GM20000 (cell line): ENCODE results near the gene OMD.

Experiments
- DNase-seq: peaks from one replicate; pipeline ENCODE4 v3.0.0; 2012; ENCODE audit warnings: low spot score
- TF ChIP-seq, protein P1 (sequence below): IDR thresholded peaks from 2 replicates; pipeline ENCODE4 v1.5.1; 2012; ENCODE audit warnings: mild to moderate bottlenecking, control low read depth; ENCODE audit errors: extremely low read depth, missing control alignments

Gene OMD

DNA sequence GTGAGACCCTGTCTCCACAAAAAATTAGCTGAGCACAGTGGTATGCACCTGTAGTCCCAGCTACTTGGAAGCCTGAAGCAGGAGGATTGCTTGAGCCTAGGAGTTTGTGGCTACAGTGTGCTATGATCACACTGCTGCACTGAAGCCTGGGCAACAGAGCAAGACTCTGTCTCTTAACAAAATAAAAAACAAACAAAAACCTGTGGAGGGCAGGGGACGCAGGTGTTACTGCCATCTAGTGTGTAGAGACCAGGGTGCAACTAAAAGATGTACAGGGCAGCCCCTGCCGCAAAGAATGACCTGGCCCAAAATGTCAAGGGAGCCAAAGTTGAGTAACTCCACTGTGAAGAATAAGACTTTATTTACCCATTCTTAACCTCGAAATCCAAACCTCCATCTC is 30.9 kb upstream of the OMD start:
- no peak for DNase-seq
- TF ChIP-seq, protein P1, sequence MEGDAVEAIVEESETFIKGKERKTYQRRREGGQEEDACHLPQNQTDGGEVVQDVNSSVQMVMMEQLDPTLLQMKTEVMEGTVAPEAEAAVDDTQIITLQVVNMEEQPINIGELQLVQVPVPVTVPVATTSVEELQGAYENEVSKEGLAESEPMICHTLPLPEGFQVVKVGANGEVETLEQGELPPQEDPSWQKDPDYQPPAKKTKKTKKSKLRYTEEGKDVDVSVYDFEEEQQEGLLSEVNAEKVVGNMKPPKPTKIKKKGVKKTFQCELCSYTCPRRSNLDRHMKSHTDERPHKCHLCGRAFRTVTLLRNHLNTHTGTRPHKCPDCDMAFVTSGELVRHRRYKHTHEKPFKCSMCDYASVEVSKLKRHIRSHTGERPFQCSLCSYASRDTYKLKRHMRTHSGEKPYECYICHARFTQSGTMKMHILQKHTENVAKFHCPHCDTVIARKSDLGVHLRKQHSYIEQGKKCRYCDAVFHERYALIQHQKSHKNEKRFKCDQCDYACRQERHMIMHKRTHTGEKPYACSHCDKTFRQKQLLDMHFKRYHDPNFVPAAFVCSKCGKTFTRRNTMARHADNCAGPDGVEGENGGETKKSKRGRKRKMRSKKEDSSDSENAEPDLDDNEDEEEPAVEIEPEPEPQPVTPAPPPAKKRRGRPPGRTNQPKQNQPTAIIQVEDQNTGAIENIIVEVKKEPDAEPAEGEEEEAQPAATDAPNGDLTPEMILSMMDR, result peak; percentile 37

DNA sequence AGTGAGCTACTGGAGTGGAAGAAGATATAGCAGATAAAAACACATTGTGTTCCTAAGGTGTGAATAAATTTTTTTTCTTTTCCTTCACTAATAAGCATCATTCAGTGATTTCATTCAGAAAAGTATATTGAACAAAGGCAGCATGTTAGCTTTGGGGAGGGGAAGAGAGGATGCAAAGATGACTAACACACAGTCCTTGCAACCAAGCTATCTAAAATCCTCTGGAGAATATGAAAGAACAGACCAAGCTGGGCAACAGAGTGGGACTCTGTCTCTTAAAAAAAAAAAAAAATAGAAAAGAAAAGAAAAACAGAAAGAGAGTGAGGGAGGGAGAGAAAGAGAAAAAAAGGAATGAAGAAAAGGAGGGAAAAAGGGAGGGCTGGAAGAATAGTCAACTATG is 22.3 kb upstream of the OMD start:
- no peak for DNase-seq

DNA sequence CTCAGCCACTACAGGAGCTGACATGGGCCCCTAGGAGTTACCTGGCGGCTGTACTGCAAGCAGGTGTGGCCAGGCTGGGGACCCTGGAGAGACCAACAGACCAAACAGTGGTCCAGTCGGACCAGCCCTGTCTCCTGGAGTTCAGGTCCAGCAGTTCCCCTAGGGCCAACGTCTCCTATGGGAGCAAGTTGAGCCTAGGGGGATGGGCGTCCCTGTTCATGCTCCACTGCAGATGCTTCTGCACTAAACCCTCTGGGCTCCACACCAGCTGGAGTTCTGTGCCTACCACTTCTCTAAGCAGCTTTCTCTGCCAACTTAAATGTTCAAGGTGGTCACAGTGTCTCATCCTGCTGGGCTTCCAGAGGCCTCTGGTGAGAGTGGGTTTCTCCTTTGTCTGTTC is 20.6 kb upstream of the OMD start:
- no peak for DNase-seq
- TF ChIP-seq, protein P1, result no peak

More for the DNA sequence above, 22.3 kb upstream of the OMD start:
- TF ChIP-seq, protein P1, result no peak

DNA sequence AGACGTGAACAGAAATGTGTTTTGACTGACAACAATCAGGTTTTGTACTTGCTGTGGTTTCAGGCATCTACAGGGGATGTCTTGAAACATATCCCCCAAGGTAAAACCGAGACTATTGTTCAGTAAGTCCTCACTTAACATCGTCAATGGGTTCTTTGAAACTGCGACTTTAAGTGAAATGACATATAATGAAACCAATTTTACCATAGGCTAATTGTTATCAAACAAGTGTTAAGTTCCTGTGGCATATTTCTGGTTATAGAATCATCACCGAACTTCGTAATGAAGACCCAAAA is 16.4 kb upstream of the OMD start:
- TF ChIP-seq, protein P1, result no peak
- DNase-seq, result peak; percentile 14

DNA sequence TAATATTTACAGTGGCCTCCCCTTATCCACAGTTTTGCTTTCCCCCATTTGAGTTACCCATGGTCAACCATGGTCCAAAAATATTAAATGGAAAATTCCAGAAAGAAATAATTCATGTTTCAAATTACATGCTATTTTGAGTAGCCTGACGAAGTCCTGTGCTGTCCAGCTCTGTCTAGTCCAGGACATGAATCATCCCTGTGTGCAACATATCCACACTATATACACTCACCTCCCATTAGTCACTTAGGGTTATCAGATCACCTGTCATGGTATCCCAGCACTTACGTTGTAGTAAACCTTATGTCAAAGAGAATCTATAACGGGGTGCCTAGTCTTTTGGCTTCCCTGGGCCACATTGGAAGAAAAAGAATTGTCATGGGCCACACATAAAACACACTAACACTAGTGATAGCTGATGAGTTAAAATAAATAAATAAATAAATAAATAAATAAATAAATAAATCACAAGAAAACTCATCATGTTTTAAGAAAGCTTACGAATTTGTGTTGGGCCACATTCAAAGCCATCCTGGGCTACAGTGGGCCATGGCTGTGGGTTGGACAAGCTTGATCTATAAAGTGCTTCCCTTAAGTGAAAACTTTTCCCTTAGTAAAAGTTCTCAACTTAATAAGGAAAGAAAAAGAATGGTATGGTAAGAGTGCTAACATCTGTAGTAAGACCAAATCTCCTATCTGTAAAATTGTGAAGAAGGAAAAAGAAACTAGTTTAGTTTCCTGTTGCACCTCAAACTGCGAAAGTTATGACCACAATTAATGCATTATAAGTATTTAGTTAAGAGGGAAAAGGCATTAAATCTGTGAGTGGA is 15.9 kb upstream of the OMD start:
- DNase-seq, result no peak
- TF ChIP-seq, protein P1, result no peak

DNA sequence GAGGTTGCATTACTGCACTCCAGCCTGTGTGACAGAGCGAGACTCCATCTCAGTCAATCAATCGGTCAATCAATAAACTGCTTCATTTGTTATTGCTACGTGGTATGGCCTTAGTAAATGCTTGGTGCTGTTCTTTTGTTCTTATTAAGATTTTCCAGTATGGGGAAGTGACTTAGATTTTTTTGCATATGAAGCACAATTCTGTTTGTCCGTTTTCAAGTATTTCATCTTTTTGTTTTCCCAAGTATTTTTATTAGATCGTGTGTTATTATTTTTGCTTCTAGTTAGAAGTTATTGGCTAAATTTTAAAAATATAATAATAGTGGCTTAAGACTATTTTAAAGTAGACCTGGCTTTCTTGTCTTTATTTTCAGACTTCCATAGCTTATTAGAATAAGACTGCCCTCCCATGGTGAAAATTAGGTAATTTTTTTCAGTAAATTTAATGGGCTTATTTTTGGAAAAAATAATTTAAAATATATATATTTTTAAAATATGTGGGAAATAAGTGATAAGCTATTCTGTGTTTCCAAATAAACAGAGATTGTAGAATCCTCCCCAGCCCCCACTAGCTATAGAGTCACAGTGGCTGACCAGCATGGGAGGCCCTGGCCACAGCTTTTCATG is 14.7 kb upstream of the OMD start:
- DNase-seq, result no peak
- TF ChIP-seq, protein P1, result no peak

DNA sequence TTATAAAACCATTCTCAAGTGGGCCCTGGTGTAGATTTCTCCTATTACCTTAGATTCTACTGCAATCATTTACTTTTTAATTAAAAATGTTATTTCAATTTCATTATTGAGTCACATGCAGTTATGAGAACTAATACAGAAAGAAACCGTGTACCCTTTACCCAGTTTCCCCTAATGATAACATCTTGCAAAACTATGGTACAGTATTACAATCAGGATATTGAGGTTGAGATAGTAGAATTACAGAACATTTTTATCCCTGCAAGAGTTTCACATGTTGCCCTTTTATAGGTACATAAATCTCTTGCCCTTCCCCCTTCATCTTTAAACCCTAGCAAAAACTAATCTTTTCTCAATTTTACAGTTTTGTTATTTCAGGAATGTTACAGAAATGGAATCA is 11.0 kb upstream of the OMD start:
- DNase-seq, result no peak
- TF ChIP-seq, protein P1, result no peak
